Activated T-cell treated with anti-CD3 and anti-CD28 coated beads, Interleukin-2, amount 50 U/mL, for 24 hours (primary cell): ENCODE data around the gene GPR84.
"Not testable (repeated sequence)": the region's sequence is repeated elsewhere in the genome, so short reads cannot be mapped to it uniquely, and the experiment has no call there.

Experiments
- DNase-seq: peaks from one replicate; pipeline ENCODE4 v3.0.0-alpha.2; 2020
- H3K27ac Mint-ChIP-seq: 2 replicates; pipeline ENCODE4 v1.8.0; 2020; ENCODE audit warnings: mild to moderate bottlenecking, mixed read lengths
- H3K27me3 Mint-ChIP-seq: 2 replicates; pipeline ENCODE4 v1.8.0; 2020; ENCODE audit warnings: mixed read lengths
- H3K36me3 Mint-ChIP-seq: 2 replicates; pipeline ENCODE4 v1.8.0; 2020; ENCODE audit warnings: low read depth, mixed read lengths
- H3K4me1 Mint-ChIP-seq: 2 replicates; pipeline ENCODE4 v1.8.0; 2020; ENCODE audit warnings: low read depth, mixed read lengths
- H3K4me3 Mint-ChIP-seq: 2 replicates; pipeline ENCODE4 v1.8.0; 2020; ENCODE audit warnings: mild to moderate bottlenecking, moderate library complexity, mixed read lengths
- H3K9me3 Mint-ChIP-seq: 2 replicates; pipeline ENCODE4 v1.8.0; 2020; ENCODE audit warnings: mixed read lengths

Gene GPR84

DNA sequence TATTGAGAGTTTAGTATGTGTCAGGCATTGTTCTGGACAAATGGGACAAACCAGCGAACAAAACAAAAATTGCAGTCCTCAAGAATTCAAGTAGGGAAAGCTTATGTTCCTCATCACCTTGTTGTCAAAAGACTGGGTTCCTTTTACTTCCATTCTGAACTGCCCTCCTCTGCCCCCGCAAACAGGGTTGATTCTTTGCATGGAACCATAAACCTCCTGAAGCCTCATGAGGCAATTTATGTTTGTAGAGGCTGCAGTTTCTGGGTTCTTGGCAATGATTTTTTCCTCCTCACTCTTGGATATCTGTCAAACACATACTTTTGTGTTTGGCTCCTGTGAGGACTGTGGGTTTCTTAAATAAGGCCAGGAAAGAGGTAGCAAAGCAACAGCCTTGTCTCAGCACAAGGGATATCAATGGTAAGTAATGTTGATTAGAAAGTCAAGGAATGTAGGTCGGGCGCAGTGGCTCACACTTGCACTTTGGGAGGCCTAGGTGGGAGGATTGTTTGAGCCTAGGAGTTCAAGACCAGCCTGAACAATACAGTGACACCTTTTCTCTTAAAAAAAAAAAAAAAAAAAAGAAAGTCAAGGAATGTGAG, 25.5 kb downstream of the GPR84 start:
- no peak overlapping the region for H3K4me3 Mint-ChIP-seq
- no peaks in the 10 kb centered on the region for H3K27me3 Mint-ChIP-seq
- H3K27ac Mint-ChIP-seq = no peak overlapping the region
- H3K9me3 Mint-ChIP-seq = no peaks in the 10 kb centered on the region
- DNase-seq = no peak
- peaks cover 66% of the 10 kb centered on the region for H3K36me3 Mint-ChIP-seq
- peaks cover 18% of the 10 kb centered on the region for H3K4me1 Mint-ChIP-seq

- H3K27ac Mint-ChIP-seq = peak overlapping the region; percentile 14
- H3K27me3 Mint-ChIP-seq = no peaks in the 10 kb centered on the region
- H3K4me1 Mint-ChIP-seq = peaks cover 25% of the 10 kb centered on the region
- no peak overlapping the region for H3K4me3 Mint-ChIP-seq
- H3K9me3 Mint-ChIP-seq = no peaks in the 10 kb centered on the region
- H3K36me3 Mint-ChIP-seq = peaks cover 66% of the 10 kb centered on the region
- DNase-seq = no peak
Observed at GRCh38 chr12:54337854-54338650, 26.2 kb downstream of the GPR84 start.

GRCh38 chr12:54337280-54337842, 26.9 kb downstream of the GPR84 start:
- Mint-ChIP-seq H3K4me3 (no peak overlapping the region), H3K27ac (no peak overlapping the region), H3K9me3 (no peaks in the 10 kb centered on the region), H3K36me3 (peaks cover 60% of the 10 kb centered on the region), H3K27me3 (no peaks in the 10 kb centered on the region), H3K4me1 (peaks cover 29% of the 10 kb centered on the region)
- DNase-seq = no peak

DNA sequence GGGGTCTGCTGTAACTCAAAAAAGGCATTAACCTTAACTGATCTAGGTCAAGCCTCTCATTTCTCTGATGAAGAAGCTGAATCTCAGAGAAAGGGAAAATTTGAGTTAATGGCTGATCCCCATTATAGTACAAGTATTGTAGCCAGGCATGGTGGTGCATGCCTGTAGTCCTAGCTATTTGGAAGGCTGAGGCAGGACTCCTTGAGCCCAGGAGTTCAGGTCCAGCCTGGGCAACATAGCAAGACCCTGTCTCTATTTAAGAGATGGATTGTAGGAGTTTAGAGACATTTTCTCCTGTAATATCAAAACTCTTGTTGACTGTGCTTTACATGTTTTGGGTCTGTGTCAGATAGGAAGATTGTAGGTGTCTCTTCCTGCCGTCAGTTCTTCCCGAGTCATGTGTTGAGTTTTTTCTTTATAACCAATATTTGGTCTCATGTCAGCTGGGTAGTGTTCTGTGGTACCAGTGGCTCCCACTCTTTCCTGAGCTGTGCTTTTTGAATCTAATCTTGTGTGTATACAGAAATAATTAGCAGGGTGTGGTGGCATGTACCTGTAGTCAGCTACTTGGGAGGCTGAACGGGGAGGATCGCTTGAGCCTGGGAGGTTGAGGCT, 30.8 kb downstream of the GPR84 start:
- Mint-ChIP-seq H3K4me1 (peaks cover 56% of the 10 kb centered on the region), H3K27me3 (no peaks in the 10 kb centered on the region), H3K4me3 (no peak overlapping the region), H3K27ac (peak overlapping the region; percentile 26), H3K36me3 (peaks cover 55% of the 10 kb centered on the region), H3K9me3 (no peaks in the 10 kb centered on the region)
- DNase-seq = no peak

GRCh38 chr12:54331461-54331860, 32.8 kb downstream of the GPR84 start:
- Mint-ChIP-seq H3K36me3 (peaks cover 46% of the 10 kb centered on the region), H3K27me3 (no peaks in the 10 kb centered on the region), H3K4me1 (peaks cover 58% of the 10 kb centered on the region), H3K4me3 (no peak overlapping the region), H3K27ac (peak overlapping the region; percentile 72), H3K9me3 (no peaks in the 10 kb centered on the region)
- no peak for DNase-seq

DNA sequence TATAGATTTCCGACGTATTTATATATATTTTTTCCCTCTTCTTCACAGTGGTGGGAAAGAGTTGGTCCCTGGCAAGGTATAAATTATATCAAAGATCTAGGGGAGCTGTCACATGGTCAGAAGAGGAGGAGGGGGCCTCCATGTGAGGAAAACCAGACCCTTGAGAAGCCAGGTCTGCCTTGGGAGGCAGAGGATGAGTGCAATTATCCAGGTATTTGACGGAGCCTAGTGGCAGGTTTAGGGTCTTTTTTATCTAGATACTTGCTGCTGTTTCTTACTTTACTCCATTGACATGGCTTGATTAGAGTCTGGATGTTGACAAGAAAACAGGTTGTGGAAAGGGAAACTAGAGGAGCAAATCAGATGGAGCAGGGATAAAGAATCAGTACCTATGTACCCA, 33.8 kb downstream of the GPR84 start:
- H3K9me3 Mint-ChIP-seq = no peaks in the 10 kb centered on the region
- no peak overlapping the region for H3K4me3 Mint-ChIP-seq
- H3K36me3 Mint-ChIP-seq = peaks cover 44% of the 10 kb centered on the region
- peak overlapping the region; percentile 78 for H3K27ac Mint-ChIP-seq
- no peak for DNase-seq
- H3K4me1 Mint-ChIP-seq = peaks cover 60% of the 10 kb centered on the region
- no peaks in the 10 kb centered on the region for H3K27me3 Mint-ChIP-seq

DNA sequence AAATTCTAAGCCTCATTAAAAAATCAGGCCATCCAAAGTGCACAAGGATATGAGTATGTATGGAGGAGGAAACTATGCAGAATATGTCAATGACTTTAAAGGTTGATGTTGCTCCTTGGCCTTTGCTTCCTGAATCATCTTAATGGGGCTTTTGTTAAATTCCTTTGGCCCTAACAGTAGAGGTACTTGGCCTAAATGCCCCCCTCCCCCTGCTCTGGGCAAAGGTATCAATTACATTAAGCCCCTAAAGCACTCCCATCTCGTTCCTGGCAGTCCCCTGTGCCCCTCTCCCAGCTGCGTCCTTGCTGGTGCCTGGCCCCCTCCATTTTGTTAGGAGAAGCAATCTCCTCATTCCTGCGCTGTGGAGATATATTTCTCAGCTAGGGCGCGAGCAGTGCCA, 34.5 kb downstream of the GPR84 start:
- H3K27me3 Mint-ChIP-seq = no peaks in the 10 kb centered on the region
- H3K36me3 Mint-ChIP-seq = peaks cover 46% of the 10 kb centered on the region
- no peak overlapping the region for H3K4me3 Mint-ChIP-seq
- H3K4me1 Mint-ChIP-seq = peaks cover 64% of the 10 kb centered on the region
- DNase-seq = no peak
- H3K9me3 Mint-ChIP-seq = no peaks in the 10 kb centered on the region
- peak overlapping the region; percentile 73 for H3K27ac Mint-ChIP-seq

GRCh38 chr12:54328595-54329337, 35.5 kb downstream of the GPR84 start:
- no peaks in the 10 kb centered on the region for H3K9me3 Mint-ChIP-seq
- no peak overlapping the region for H3K4me3 Mint-ChIP-seq
- no peaks in the 10 kb centered on the region for H3K27me3 Mint-ChIP-seq
- H3K27ac Mint-ChIP-seq = peak overlapping the region; percentile 73
- peaks cover 44% of the 10 kb centered on the region for H3K36me3 Mint-ChIP-seq
- peaks cover 67% of the 10 kb centered on the region for H3K4me1 Mint-ChIP-seq
- DNase-seq = no peak

DNA sequence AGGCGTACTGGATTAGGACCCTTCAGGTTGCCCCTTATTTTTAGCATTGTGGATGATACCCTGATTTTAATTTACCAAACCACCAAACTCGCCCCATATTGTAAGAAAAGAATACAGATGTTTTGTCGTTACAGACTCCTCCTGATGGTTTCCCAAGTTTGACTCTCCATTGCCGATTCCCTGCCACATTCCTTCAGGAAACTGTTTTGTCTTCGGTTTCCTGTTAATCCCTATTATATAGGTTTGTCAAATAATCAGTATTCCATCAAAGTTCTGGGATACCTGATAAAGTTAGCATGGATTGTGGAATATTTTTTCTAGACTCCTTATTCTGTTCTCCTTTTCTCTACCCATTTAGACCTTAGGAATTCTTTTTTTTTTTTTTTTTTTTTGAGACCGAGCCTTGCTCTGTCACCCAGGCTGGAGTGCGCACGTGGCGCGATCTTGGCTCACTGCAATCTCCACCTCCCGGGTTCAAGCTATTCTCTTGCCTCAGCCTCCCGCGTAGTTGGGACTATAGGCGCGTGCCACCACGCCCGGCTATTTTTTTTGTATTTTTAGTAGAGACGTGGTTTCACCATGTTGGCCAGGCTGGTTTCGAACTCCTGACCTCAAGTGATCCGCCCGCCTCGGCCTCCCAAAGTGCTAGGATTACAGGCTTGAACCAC, 38.7 kb downstream of the GPR84 start:
- H3K9me3 Mint-ChIP-seq, H3K27me3 Mint-ChIP-seq, DNase-seq: not testable (repeated sequence)
- H3K4me1 Mint-ChIP-seq = peaks cover 45% of the 10 kb centered on the region
- H3K36me3 Mint-ChIP-seq = peaks cover 26% of the 10 kb centered on the region
- H3K4me3 Mint-ChIP-seq = peak overlapping the region; percentile 99
- peak overlapping the region; percentile 96 for H3K27ac Mint-ChIP-seq

GRCh38 chr12:54324617-54325441, 39.5 kb downstream of the GPR84 start, which contains the start of gene COPZ1:
Gene COPZ1 (plus strand): TSS chr12:54325131. CDS start chr12:54325164, 33 bp downstream.
- Mint-ChIP-seq H3K27me3 (no peaks in the 10 kb centered on the region), H3K36me3 (peaks cover 21% of the 10 kb centered on the region), H3K27ac (peak within 1 kb of the TSS; percentile 96), H3K4me3 (peak within 1 kb of the TSS; percentile 99), H3K4me1 (peaks cover 38% of the 10 kb centered on the region), H3K9me3 (no peaks in the 10 kb centered on the region)
- peak; percentile 90 for DNase-seq

GRCh38 chr12:54321363-54321762, 42.9 kb downstream of the GPR84 start:
- H3K4me1 Mint-ChIP-seq = peaks cover 12% of the 10 kb centered on the region
- H3K36me3 Mint-ChIP-seq = peaks cover 8% of the 10 kb centered on the region
- H3K4me3 Mint-ChIP-seq = no peak overlapping the region
- no peaks in the 10 kb centered on the region for H3K27me3 Mint-ChIP-seq
- DNase-seq = no peak
- H3K9me3 Mint-ChIP-seq = no peaks in the 10 kb centered on the region
- no peak overlapping the region for H3K27ac Mint-ChIP-seq
